GM21825 (cell line): ENCODE data around the gene SLC6A5.
A peak's percentile ranks its signal among the peaks of the same experiment; 100 is the strongest.

Experiments used
- ATAC-seq: cut with Tn5 transposase; IDR thresholded peaks from one replicate; pipeline ENCODE4 v1.9.1; 2021; ENCODE audit warnings: mild to moderate bottlenecking, moderate library complexity; ENCODE audit not compliant: unreplicated experiment

SLC6A5 gene

GRCh38 chr11:20618083-20618482, 18.7 kb downstream of the SLC6A5 start:
- ATAC-seq: no peak

GRCh38 chr11:20620988-20621387, 21.6 kb downstream of the SLC6A5 start:
- no peak for ATAC-seq

- no peak for ATAC-seq
Measured at GRCh38 chr11:20621679-20622078, 22.3 kb downstream of the SLC6A5 start.

- no peak for ATAC-seq
Measured at GRCh38 chr11:20623252-20623651, 23.8 kb downstream of the SLC6A5 start.

- ATAC-seq: no peak
Measured at GRCh38 chr11:20626279-20626678, 26.9 kb downstream of the SLC6A5 start.

GRCh38 chr11:20627026-20627425, 27.6 kb downstream of the SLC6A5 start:
- no peak for ATAC-seq

GRCh38 chr11:20627701-20628100, 28.3 kb downstream of the SLC6A5 start:
- ATAC-seq: no peak

- ATAC-seq: no peak
Measured at GRCh38 chr11:20631519-20632168, 32.2 kb downstream of the SLC6A5 start.

GRCh38 chr11:20632169-20632532, 32.7 kb downstream of the SLC6A5 start:
- ATAC-seq: no peak

GRCh38 chr11:20634044-20634443, 34.6 kb downstream of the SLC6A5 start:
- ATAC-seq: no peak

- ATAC-seq: no peak
Measured at GRCh38 chr11:20634781-20635180, 35.4 kb downstream of the SLC6A5 start.

- no peak for ATAC-seq
Measured at GRCh38 chr11:20638074-20638473, 38.7 kb downstream of the SLC6A5 start.

- ATAC-seq: no peak
Measured at GRCh38 chr11:20639688-20640087, 40.3 kb downstream of the SLC6A5 start.

GRCh38 chr11:20640401-20640800, 41.0 kb downstream of the SLC6A5 start:
- no peak for ATAC-seq

- ATAC-seq: no peak
Measured at GRCh38 chr11:20644360-20644759, 45.0 kb downstream of the SLC6A5 start.

GRCh38 chr11:20647976-20648565, 48.7 kb downstream of the SLC6A5 start:
- peak; percentile 79 for ATAC-seq

- no peak for ATAC-seq
Measured at GRCh38 chr11:20652150-20652806, 52.9 kb downstream of the SLC6A5 start.

- ATAC-seq: no peak
Measured at GRCh38 chr11:20654038-20654437, 54.6 kb downstream of the SLC6A5 start.

- ATAC-seq: no peak
Measured at GRCh38 chr11:20656901-20657300, 57.5 kb downstream of the SLC6A5 start.

- no peak for ATAC-seq
Measured at GRCh38 chr11:20658135-20658534, 58.7 kb downstream of the SLC6A5 start.

- ATAC-seq: no peak
Measured at GRCh38 chr11:20661445-20661844, 62.0 kb downstream of the SLC6A5 start.

- no peak for ATAC-seq
Measured at GRCh38 chr11:20661850-20662249, 62.4 kb downstream of the SLC6A5 start.
